Measurements from ENCODE around the gene PRDM16.

Gene PRDM16

DNA sequence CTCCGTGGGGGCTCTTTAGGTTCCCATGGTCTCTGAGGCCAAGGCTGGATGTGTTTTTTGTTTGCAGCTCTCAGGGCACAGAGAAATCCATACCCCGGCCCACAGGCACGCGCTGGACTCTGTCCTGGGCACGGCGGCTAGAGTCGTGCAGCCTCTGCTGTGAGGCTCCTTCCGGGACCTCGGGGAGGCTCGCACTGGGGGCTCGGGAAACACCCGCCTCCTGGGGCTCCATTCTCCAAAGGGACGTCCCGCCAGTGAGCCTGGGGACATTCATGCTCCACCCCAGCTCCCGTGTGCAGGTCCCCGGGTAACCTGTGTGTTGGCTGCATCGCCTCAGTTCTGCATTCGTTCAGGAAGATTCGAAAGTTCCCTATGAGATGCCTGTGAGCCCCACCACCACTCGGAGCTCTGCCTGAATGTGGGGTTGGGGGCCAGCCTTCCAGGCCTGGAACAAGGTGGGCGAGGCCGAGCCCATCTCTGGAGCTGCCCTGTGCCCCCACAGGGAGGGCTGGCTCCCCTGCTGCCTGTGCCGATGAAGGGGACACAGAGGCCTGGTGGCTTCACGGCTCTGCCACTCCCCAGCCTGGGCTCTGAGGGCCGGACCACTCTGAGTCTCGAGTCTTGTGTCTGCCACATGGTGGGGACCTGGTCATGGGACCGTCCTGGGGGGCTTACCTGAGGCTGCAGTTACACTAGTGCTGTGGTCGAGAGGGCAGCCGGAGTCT, 203.5 kb downstream of the PRDM16 start:
- H3K4me3 ChIP-seq (ENCODE audit: low read depth, low read length), result no peak overlapping the region
- TF ChIP-seq, protein P1, sequence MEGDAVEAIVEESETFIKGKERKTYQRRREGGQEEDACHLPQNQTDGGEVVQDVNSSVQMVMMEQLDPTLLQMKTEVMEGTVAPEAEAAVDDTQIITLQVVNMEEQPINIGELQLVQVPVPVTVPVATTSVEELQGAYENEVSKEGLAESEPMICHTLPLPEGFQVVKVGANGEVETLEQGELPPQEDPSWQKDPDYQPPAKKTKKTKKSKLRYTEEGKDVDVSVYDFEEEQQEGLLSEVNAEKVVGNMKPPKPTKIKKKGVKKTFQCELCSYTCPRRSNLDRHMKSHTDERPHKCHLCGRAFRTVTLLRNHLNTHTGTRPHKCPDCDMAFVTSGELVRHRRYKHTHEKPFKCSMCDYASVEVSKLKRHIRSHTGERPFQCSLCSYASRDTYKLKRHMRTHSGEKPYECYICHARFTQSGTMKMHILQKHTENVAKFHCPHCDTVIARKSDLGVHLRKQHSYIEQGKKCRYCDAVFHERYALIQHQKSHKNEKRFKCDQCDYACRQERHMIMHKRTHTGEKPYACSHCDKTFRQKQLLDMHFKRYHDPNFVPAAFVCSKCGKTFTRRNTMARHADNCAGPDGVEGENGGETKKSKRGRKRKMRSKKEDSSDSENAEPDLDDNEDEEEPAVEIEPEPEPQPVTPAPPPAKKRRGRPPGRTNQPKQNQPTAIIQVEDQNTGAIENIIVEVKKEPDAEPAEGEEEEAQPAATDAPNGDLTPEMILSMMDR (conservative IDR thresholded peaks at IDR 0.05; ENCODE audit: low read depth, low read length), result no peak
- no peak for DNase-seq (ENCODE audit: low read depth)

GRCh38 chr1:3273447-3273846, 204.4 kb downstream of the PRDM16 start:
- TF ChIP-seq, protein P1 (conservative IDR thresholded peaks at IDR 0.05; ENCODE audit: low read depth, low read length), result no peak
- DNase-seq (ENCODE audit: low read depth), result no peak
- no peak overlapping the region for H3K4me3 ChIP-seq (ENCODE audit: low read depth, low read length)

- TF ChIP-seq, protein P1 (conservative IDR thresholded peaks at IDR 0.05; ENCODE audit: low read depth, low read length), result no peak
- H3K4me3 ChIP-seq (ENCODE audit: low read depth, low read length), result no peak overlapping the region
- no peak for DNase-seq (ENCODE audit: low read depth)
Measured at GRCh38 chr1:3274972-3275371, 206.0 kb downstream of the PRDM16 start.

DNA sequence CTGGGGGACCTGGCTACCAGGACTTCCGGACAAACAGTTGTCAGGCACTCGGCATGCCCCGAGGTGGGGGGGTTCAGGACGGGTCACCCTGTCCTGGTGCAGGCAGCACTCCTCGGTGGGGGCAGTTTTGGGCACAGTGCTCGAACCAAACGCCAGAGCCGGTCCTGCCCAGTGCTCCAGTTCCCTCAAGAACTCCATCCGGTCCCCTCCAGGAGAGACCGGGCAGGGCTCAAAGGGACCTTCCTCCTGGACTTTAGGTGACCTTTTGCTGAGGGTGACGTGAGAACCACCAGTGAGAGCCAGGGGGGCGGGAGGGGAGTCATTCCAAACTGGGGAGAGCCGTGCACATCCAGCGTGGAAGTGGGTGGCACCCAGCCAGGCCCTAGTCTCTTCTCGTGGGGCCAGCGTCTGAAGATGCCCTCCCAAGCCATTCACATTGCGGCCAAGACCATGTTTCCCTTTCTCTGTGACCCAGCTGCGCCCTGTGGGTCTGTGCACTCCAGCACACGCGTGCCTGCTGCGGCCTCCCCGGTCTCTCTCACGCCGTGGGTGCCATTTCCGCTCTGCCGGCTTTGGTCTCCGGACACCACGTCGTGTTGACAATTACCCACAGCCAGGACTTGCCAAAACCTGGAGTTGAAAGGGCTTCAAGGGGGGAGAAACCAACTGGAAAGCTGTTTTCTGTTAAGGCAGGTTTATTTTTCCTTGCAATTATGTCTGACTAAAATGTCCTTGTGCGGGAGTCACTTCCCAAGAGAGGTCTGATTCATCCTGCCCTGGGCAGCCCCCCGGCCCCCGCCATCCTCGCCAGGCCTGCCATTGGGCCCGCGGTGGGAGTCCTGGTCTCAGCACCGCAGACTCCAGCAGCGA, 206.7 kb downstream of the PRDM16 start:
- DNase-seq (ENCODE audit: low read depth), result peak; percentile 32
- TF ChIP-seq, protein P1 (conservative IDR thresholded peaks at IDR 0.05; ENCODE audit: low read depth, low read length), result no peak
- H3K4me3 ChIP-seq (ENCODE audit: low read depth, low read length), result no peak overlapping the region

DNA sequence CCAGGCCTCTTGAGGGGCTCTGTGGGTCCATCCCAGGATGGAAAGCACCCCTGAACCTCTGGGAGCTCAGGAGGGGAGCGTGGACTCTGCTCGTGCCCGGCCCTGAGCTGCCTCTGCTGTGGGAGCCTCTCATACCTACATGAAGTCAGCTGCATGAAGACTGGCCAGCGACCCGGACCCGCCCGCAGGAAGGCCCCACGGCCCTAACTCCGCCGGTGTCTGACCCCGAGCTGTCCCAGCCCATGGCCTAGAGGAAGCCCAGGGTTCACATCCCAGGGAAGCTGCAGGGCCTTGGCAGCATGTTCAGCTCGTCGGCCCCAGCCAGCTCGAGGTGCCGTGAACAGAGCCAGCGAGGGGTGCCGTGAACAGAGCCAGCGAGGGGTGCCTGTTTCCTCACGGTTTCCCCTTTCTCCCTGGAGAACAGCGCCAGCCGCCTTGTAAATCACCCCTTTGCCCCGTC, 207.4 kb downstream of the PRDM16 start:
- H3K4me3 ChIP-seq (ENCODE audit: low read depth, low read length), result no peak overlapping the region
- DNase-seq (ENCODE audit: low read depth), result no peak
- TF ChIP-seq, protein P1 (conservative IDR thresholded peaks at IDR 0.05; ENCODE audit: low read depth, low read length), result no peak

GRCh38 chr1:3277011-3277471, 208.0 kb downstream of the PRDM16 start:
- TF ChIP-seq, protein P1 (conservative IDR thresholded peaks at IDR 0.05; ENCODE audit: low read depth, low read length), result no peak
- DNase-seq (ENCODE audit: low read depth), result no peak
- no peak overlapping the region for H3K4me3 ChIP-seq (ENCODE audit: low read depth, low read length)

Data from choroid plexus epithelial cell (primary cell).